K562 (cell line): ENCODE results near the gene MLYCD. TPM values are rescaled to one million over a fixed set of nuclear protein-coding genes. Genes with fewer than 3 reads are reported as not detected.

Experiments
- ASH1L ChIP-seq: fragments of 450-650 bp; IDR thresholded peaks from 2 replicates; pipeline ENCODE4 v1.6.1; 2018; ENCODE audit warnings: borderline replicate concordance, mild to moderate bottlenecking, low read depth; ENCODE audit not compliant: partially characterized antibody
- CREB3L1 ChIP-seq: fragments of 450-650 bp; IDR thresholded peaks from 2 replicates; pipeline ENCODE4 v1.6.1; 2014; ENCODE audit warnings: low read depth, mild to moderate bottlenecking, moderate library complexity, borderline replicate concordance
- CSDE1 ChIP-seq, 2 experiments: fragments of 450-650 bp; IDR thresholded peaks; 2 replicates each; pipeline ENCODE4 v1.6.1; 2016; ENCODE audit warnings: mild to moderate bottlenecking in 1 of 2
- ELF1 ChIP-seq: fragments of 200-800 bp; sonication (Bioruptor generic); IDR thresholded peaks from 2 replicates; pipeline ENCODE4 v1.6.1; 2016; ENCODE audit warnings: missing genetic modification characterization, missing compliant biosample characterization
- HMG20B ChIP-seq: fragments of 250-450 bp; sonication (Bioruptor Pico); IDR thresholded peaks from 2 replicates; pipeline ENCODE4 v1.5.0; 2021; ENCODE audit warnings: mild to moderate bottlenecking
- KHSRP ChIP-seq: fragments of 450-650 bp; IDR thresholded peaks from 2 replicates; pipeline ENCODE4 v1.6.1; 2017
- KLF6 ChIP-seq: fragments of 250-450 bp; sonication (Bioruptor Pico); IDR thresholded peaks from 2 replicates; pipeline ENCODE4 v1.4.0; 2020; ENCODE audit warnings: mild to moderate bottlenecking, moderate library complexity, borderline replicate concordance
- POLR2G ChIP-seq: fragments of 200-400 bp; formaldehyde crosslinking; IDR thresholded peaks from 2 replicates; pipeline ENCODE4 v1.6.1; 2017; ENCODE audit warnings: low read depth, mild to moderate bottlenecking, antibody characterized with exemption, low read length, moderate library complexity
- SLC30A9 ChIP-seq: fragments of 250-450 bp; sonication (Bioruptor Pico); IDR thresholded peaks from 2 replicates; pipeline ENCODE4 v1.8.0; 2022; ENCODE audit warnings: mild to moderate bottlenecking, moderate library complexity
- WHSC1 ChIP-seq: IDR thresholded peaks from one replicate; pipeline ENCODE4 v1.6.1; 2012; ENCODE audit warnings: low read length, control low read depth, inconsistent platforms
- ZKSCAN8 ChIP-seq: fragments of 200-800 bp; sonication (Bioruptor generic); IDR thresholded peaks from 2 replicates; pipeline ENCODE4 v1.6.1; 2016; ENCODE audit warnings: missing genetic modification characterization, missing compliant biosample characterization
- ZNF217 ChIP-seq: sonication (generic); formaldehyde crosslinking; IDR thresholded peaks from 2 replicates; pipeline ENCODE4 v1.8.0; 2022; ENCODE audit warnings: mild to moderate bottlenecking, missing genetic modification reagents
- polyA plus RNA-seq, 8 experiments: library from polyadenylated mRNA; depleted of rRNA in 4 of 8; stranded (reverse) in 5 of 8; unstranded in 3 of 8; fragments of >200 nt; fragmentation: Nextera tagmentation in 2 of 8; fragmentation: Illumina TruSeq in 1 of 8; extraction: Ambion mirVana in 2 of 8; extraction: Trizol in 1 of 8; gene quantifications; 2 replicates each; pipeline versions ENCODE4 v1.2.1 to v1.2.3, GENCODE V29; 2011 to 2014; ENCODE audit warnings: inconsistent platforms in 1 of 8, missing spikeins in 1 of 8
- total RNA-seq, 7 experiments: library from RNA; depleted of rRNA in 6 of 7; stranded (reverse); fragments of >200 nt in 6 of 7; fragmentation: Illumina TruSeq in 2 of 7; extraction: Trizol in 2 of 7; gene quantifications; 2 replicates each; pipeline versions ENCODE4 v1.2.1 to v1.2.3, GENCODE V29; 2011 to 2021; ENCODE audit warnings: low replicate concordance in 1 of 7
- TF ChIP-seq, protein P1 (sequence below): fragments of 250-450 bp; sonication (Bioruptor Pico); IDR thresholded peaks from 2 replicates; pipeline ENCODE4 v1.5.0; 2021; ENCODE audit warnings: mild to moderate bottlenecking, moderate library complexity
- TF ChIP-seq, protein P2 (sequence below): fragments of 450-650 bp; formaldehyde crosslinking; IDR thresholded peaks from 2 replicates; pipeline ENCODE4 v1.4.0; 2020; ENCODE audit warnings: mild to moderate bottlenecking, moderate library complexity
- TF ChIP-seq, protein P3 (sequence below): fragments of 450-650 bp; IDR thresholded peaks from 2 replicates; pipeline ENCODE4 v1.6.1; 2018; ENCODE audit not compliant: partially characterized antibody
- TF ChIP-seq, protein P4 (sequence below): sonication (generic); formaldehyde crosslinking; IDR thresholded peaks from 2 replicates; pipeline ENCODE4 v1.8.1; 2022; ENCODE audit warnings: missing genetic modification reagents

Gene MLYCD
- total and polyA plus RNA-seq, 9 of the 15 experiments (the other 6 are each of a cell fraction or from before 2014, with no cell fraction given), result 0.15 to 2.0 (median 1.0) TPM

DNA sequence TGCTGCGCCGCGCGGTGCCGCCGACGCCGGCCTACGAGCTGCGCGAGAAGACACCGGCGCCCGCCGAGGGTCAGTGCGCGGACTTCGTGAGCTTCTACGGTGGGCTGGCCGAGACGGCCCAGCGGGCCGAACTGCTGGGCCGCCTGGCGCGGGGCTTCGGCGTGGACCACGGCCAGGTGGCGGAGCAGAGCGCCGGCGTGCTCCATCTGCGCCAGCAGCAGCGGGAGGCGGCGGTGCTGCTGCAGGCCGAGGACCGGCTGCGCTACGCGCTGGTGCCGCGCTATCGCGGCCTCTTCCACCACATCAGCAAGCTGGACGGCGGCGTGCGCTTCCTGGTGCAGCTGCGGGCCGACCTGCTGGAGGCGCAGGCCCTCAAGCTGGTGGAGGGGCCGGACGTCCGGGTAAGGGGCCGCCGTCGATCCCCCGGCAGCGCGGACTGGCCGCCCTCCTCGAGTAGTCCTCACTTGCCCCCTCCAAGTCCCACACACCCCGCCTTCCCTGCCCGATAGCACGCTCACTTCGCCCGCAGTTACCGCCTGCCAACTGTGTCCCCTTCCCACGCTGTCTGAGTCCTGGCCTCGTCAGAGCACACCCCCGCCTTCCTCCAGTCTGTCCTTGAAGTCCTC lies 470 bp downstream of the MLYCD start (continued):
- TF ChIP-seq, protein P1, sequence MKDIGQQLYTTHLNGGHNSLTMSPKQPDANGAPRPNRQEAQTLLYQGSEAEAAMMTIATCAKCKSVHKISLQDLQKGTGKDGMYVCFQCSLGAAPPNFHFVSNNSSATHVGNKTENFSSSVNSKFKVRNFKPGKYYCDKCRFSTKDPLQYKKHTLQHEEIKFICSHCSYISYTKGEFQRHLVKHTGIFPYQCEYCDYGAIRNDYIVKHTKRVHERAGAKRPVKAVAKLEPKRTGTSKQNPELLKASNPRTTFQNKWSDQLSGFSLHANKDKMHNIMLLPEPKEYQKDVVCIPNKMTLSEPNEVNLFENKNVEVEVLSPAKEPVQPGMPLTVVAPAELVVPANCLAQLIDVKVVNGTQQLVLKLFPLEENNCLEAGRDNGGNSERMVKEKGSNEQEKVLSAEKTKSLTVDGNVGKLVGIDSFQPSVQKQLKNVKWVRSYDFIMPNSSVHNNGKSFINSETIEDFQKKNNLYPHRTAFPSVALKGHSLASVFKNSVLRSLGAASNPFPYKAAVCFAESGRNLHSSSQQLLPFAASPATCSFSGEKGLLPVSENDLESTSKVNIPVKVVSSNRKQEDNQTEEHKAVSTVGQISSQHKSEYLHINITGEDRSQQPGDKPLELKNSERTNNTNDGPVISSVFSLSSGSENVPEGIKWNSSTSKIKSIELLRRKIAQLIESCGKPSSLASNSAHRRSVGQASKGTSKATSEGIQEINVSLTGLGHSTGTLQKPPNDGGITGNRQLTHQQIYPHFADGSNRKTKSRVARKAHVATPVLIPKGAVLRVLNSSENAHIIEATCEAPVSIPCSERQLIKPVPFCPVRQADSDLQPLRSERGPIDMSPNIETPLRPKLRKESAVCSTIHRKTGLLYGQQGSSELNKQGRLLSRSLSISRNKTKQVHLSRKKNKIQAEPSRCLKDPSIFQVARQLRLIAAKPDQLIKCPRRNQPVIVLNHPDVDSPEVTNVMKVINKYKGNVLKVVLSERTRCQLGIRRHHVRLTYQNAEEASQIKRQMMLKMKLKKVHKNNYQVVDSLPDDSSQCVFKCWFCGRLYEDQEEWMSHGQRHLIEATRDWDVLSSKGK (CRISPR knock-in tag), result no peak
- no peak for TF ChIP-seq ZKSCAN8 (CRISPR knock-in tag)
- TF ChIP-seq SLC30A9, result no peak
- TF ChIP-seq, protein P2, sequence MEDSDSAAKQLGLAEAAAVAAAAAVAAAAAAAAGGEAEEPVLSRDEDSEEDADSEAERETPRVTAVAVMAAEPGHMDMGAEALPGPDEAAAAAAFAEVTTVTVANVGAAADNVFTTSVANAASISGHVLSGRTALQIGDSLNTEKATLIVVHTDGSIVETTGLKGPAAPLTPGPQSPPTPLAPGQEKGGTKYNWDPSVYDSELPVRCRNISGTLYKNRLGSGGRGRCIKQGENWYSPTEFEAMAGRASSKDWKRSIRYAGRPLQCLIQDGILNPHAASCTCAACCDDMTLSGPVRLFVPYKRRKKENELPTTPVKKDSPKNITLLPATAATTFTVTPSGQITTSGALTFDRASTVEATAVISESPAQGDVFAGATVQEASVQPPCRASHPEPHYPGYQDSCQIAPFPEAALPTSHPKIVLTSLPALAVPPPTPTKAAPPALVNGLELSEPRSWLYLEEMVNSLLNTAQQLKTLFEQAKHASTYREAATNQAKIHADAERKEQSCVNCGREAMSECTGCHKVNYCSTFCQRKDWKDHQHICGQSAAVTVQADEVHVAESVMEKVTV (CRISPR knock-in tag), result no peak
- peak; percentile 71; the same call in 1 of the 2 replicates for TF ChIP-seq CREB3L1
- TF ChIP-seq, protein P3, sequence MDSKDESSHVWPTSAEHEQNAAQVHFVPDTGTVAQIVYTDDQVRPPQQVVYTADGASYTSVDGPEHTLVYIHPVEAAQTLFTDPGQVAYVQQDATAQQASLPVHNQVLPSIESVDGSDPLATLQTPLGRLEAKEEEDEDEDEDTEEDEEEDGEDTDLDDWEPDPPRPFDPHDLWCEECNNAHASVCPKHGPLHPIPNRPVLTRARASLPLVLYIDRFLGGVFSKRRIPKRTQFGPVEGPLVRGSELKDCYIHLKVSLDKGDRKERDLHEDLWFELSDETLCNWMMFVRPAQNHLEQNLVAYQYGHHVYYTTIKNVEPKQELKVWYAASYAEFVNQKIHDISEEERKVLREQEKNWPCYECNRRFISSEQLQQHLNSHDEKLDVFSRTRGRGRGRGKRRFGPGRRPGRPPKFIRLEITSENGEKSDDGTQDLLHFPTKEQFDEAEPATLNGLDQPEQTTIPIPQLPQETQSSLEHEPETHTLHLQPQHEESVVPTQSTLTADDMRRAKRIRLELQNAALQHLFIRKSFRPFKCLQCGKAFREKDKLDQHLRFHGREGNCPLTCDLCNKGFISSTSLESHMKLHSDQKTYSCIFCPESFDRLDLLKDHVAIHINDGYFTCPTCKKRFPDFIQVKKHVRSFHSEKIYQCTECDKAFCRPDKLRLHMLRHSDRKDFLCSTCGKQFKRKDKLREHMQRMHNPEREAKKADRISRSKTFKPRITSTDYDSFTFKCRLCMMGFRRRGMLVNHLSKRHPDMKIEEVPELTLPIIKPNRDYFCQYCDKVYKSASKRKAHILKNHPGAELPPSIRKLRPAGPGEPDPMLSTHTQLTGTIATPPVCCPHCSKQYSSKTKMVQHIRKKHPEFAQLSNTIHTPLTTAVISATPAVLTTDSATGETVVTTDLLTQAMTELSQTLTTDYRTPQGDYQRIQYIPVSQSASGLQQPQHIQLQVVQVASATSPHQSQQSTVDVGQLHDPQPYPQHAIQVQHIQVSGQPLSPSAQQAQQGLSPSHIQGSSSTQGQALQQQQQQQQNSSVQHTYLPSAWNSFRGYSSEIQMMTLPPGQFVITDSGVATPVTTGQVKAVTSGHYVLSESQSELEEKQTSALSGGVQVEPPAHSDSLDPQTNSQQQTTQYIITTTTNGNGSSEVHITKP, result peak; percentile 22
- TF ChIP-seq ASH1L, result no peak
- TF ChIP-seq WHSC1, result no peak
- TF ChIP-seq POLR2G, result peak; percentile 56
- no peak for TF ChIP-seq KLF6 (CRISPR knock-in tag)
- TF ChIP-seq, protein P4, sequence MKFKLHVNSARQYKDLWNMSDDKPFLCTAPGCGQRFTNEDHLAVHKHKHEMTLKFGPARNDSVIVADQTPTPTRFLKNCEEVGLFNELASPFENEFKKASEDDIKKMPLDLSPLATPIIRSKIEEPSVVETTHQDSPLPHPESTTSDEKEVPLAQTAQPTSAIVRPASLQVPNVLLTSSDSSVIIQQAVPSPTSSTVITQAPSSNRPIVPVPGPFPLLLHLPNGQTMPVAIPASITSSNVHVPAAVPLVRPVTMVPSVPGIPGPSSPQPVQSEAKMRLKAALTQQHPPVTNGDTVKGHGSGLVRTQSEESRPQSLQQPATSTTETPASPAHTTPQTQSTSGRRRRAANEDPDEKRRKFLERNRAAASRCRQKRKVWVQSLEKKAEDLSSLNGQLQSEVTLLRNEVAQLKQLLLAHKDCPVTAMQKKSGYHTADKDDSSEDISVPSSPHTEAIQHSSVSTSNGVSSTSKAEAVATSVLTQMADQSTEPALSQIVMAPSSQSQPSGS, result 0 out of 2 replicates have a peak, but pooled peaks have one; percentile 48
- TF ChIP-seq ZNF217 (CRISPR knock-in tag), result no peak
- TF ChIP-seq HMG20B, result no peak
- TF ChIP-seq KHSRP, result no peak
- TF ChIP-seq CSDE1 (IDR thresholded peaks at IDR 0.05), result no peak
- TF ChIP-seq ELF1, result peak; percentile 84
